OCI-LY7 (cell line): ENCODE measurements around the gene RITA1.

Source experiments
- EZH2phosphoT487 ChIP-seq: fragments of 200-600 bp; sonication (generic); IDR thresholded peaks from 2 replicates; pipeline ENCODE4 v1.6.1; 2018; ENCODE audit warnings: low read depth, borderline replicate concordance, mild to moderate bottlenecking, mixed run types, antibody characterized with exemption, low read length, moderate library complexity, mixed read lengths
- TF ChIP-seq, protein P1 (sequence below): fragments of 200-600 bp; sonication (generic); conservative IDR thresholded peaks from 2 replicates; pipeline ENCODE4 v1.5.1; 2014; ENCODE audit warnings: mild to moderate bottlenecking, antibody characterized with exemption, low read length, moderate library complexity, mixed read lengths

DNA sequence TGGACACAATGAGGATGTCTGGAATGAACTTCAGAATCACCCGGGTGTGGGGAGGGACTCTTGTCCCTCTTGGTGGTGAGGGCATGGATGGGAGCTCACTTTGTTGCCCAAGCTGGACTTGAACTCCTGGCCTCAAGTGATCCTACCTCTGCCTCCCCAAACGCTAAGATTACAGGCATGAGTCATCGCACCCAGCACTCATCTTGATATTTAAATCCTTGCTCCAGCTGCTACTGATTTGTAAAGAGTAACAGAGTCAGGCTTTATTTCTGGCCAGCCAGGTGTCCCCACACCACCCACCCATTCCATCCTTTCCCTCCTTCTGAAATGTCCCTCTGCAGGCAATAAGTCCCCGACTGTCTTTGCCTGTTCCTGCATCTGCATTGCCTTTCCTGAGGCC is 5.2 kb upstream of the RITA1 start:
- TF ChIP-seq, protein P1, sequence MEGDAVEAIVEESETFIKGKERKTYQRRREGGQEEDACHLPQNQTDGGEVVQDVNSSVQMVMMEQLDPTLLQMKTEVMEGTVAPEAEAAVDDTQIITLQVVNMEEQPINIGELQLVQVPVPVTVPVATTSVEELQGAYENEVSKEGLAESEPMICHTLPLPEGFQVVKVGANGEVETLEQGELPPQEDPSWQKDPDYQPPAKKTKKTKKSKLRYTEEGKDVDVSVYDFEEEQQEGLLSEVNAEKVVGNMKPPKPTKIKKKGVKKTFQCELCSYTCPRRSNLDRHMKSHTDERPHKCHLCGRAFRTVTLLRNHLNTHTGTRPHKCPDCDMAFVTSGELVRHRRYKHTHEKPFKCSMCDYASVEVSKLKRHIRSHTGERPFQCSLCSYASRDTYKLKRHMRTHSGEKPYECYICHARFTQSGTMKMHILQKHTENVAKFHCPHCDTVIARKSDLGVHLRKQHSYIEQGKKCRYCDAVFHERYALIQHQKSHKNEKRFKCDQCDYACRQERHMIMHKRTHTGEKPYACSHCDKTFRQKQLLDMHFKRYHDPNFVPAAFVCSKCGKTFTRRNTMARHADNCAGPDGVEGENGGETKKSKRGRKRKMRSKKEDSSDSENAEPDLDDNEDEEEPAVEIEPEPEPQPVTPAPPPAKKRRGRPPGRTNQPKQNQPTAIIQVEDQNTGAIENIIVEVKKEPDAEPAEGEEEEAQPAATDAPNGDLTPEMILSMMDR, result no peak
- no peak for TF ChIP-seq EZH2phosphoT487
